ENCODE measurements around the gene SP4.
"Not testable (repeated sequence)": the region's sequence is repeated elsewhere in the genome, so short reads cannot be mapped to it uniquely, and the experiment has no call there.

DNA sequence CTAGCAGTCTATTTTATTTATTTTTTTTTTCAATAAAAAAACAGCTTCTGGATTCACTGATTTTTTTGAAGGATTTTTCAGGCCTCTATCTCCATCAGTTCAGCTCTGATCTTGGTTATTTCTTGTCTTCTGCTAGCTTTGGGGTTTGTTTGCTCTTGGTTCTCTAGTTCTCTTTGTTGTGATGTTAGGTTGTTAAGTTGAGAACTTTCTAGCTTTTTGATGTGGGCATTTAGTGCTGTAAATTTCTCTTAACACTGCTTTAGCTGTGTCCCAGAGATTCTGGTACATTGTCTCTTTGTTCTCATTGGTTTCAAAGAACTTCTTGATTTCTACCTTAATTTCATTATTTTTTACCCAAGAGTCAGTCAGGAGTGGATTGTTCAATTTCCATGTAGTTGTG lies 105.8 kb downstream of the SP4 start:
- TF ChIP-seq, protein P1, sequence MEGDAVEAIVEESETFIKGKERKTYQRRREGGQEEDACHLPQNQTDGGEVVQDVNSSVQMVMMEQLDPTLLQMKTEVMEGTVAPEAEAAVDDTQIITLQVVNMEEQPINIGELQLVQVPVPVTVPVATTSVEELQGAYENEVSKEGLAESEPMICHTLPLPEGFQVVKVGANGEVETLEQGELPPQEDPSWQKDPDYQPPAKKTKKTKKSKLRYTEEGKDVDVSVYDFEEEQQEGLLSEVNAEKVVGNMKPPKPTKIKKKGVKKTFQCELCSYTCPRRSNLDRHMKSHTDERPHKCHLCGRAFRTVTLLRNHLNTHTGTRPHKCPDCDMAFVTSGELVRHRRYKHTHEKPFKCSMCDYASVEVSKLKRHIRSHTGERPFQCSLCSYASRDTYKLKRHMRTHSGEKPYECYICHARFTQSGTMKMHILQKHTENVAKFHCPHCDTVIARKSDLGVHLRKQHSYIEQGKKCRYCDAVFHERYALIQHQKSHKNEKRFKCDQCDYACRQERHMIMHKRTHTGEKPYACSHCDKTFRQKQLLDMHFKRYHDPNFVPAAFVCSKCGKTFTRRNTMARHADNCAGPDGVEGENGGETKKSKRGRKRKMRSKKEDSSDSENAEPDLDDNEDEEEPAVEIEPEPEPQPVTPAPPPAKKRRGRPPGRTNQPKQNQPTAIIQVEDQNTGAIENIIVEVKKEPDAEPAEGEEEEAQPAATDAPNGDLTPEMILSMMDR (IDR thresholded peaks at IDR 0.05; ENCODE audit: insufficient read depth, low read length) = not testable (repeated sequence)
- TF ChIP-seq POLR2AphosphoS5 (IDR thresholded peaks at IDR 0.05; ENCODE audit: low read depth) = not testable (repeated sequence)

All from HL-60 (cell line).